ENCODE measurements around the gene GADD45B. TPM values are rescaled to one million over a fixed set of nuclear protein-coding genes. Genes with fewer than 3 reads are reported as not detected.
"Not testable (repeated sequence)": the region's sequence is repeated elsewhere in the genome, so short reads cannot be mapped to it uniquely, and the experiment has no call there.

The GADD45B gene
- total and polyA plus RNA-seq, 10 of the 15 experiments (the other 5 are each of a cell fraction or from before 2014, with no cell fraction given) = 2.4 to 180 (median 91.1) TPM

DNA sequence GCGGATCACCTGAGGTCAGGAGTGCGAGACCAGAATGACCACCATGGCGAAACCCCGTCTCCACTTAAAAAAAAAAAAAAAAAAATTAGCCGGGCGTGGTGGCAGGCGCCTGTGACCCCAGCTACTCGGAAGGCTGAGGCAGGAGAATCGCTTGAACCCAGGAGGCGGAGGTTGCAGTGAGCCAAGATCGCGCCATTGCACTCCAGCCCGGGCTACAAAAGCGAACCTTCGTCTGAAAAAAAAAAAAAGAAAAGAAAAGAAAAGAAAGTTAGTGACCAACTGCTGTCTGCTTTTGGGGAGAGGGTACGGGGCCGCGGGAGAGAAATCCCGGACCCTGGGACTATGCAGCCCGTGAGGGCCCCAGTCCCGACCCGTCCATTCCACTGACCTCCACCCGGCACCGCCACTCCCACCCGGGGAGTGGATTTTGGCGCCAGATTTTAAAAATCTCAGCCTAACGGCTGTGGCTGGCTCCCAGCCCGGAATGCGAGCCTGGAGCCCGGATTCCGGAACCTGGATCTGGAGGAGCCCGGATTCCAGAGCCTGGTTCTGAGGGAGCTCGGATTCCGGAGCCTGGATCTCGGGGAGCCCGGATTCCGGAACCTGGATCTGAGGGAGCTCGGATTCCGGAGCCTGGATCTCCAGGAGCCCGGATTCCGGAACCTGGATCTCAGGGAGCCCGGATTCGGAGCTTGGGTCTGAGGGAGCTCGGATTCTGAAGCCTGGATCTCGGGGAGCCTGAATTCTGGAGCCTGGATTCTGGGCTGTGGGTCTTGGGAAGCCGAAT is 13.1 kb upstream of the GADD45B start:
- Histone ChIP-seq H2AFZ (ENCODE audit: control insufficient read depth, low read depth, low read length) (no peak overlapping the region), H3K27ac (ENCODE audit: control insufficient read depth, insufficient read depth) (peak overlapping the region; percentile 68), H3K9me3 (replicated peaks; ENCODE audit: control insufficient read depth, insufficient read depth, low read length) (no peaks in the 10 kb centered on the region), H3K4me1 (ENCODE audit: control insufficient read depth, insufficient read depth, low read length) (no peaks in the 10 kb centered on the region; the same call in 1 of the 2 replicates), H3K79me2 (ENCODE audit: control insufficient read depth, insufficient read depth, low read length) (no peaks in the 10 kb centered on the region), H3K4me3 (peak overlapping the region; percentile 88), H3K4me2 (ENCODE audit: control insufficient read depth, insufficient read depth) (peak overlapping the region; percentile 93), H3K36me3 (ENCODE audit: control insufficient read depth in 2 of 2, insufficient read depth in 2 of 2, low read length in 1 of 2) (no peaks in the 10 kb centered on the region), H3K9ac (ENCODE audit: control insufficient read depth, insufficient read depth, low read length) (peak overlapping the region; percentile 78), H3K27me3 (replicated peaks in 1 of 2; ENCODE audit: control insufficient read depth in 2 of 2, insufficient read depth in 2 of 2, low read length in 1 of 2) (no peaks in the 10 kb centered on the region), H4K20me1 (ENCODE audit: control insufficient read depth, insufficient read depth) (no peaks in the 10 kb centered on the region)
- ChIA-PET RAD21 (ENCODE audit: unreplicated experiment) (interaction anchor here (0.7 to 1.7 kb wide), 2 partner anchors 10 to 13 kb away, joined by 3 to 7 read pairs; partner anchors contain the start of gene GADD45B), POLR2A (interaction anchor here (0.6 to 1.4 kb wide), 2 partner anchors 13 to 160 kb away, joined by 3 read pairs; partner anchors contain the start of gene GADD45B), CTCF (interaction anchor here (0.6 to 1.4 kb wide), 3 partner anchors 13 to 190 kb away, joined by 3 to 4 read pairs (median 3); partner anchors contain the start of gene GADD45B), SMC1A (ENCODE audit: uncharacterized antibody, unreplicated experiment) (interaction anchor here (1.0 to 1.5 kb wide), 3 partner anchors 8 to 158 kb away, joined by 3 to 4 read pairs (median 4); partner anchors contain the start of gene GADD45B)
- intact Hi-C loops (cut with micrococcal nuclease; ENCODE audit: unreplicated experiment) (loop anchor here (10.0 kb wide), 1 partner anchor 282 kb away; the partner anchor contains the start of gene SLC39A3), in situ Hi-C loops (cut with MboI) (no loop called here)
- BruUV-seq (replicated peaks) = TSS peak; percentile 78
- ATAC-seq = no peak
- no peak for DNase-seq (ENCODE audit: low read depth, low spot score)
- TF ChIP-seq EED (IDR thresholded peaks at IDR 0.05; ENCODE audit: low read depth) = peak; percentile 72
- TF ChIP-seq, protein P1, sequence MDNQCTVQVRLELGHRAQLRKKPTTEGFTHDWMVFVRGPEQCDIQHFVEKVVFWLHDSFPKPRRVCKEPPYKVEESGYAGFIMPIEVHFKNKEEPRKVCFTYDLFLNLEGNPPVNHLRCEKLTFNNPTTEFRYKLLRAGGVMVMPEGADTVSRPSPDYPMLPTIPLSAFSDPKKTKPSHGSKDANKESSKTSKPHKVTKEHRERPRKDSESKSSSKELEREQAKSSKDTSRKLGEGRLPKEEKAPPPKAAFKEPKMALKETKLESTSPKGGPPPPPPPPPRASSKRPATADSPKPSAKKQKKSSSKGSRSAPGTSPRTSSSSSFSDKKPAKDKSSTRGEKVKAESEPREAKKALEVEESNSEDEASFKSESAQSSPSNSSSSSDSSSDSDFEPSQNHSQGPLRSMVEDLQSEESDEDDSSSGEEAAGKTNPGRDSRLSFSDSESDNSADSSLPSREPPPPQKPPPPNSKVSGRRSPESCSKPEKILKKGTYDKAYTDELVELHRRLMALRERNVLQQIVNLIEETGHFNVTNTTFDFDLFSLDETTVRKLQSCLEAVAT (IDR thresholded peaks at IDR 0.05) = 0 out of 2 replicates have a peak, but pooled peaks have one; percentile 52
- peak; percentile 26 to 35; a peak in 2 of 4 replicates for TF ChIP-seq IKZF2 (IDR thresholded peaks at IDR 0.05)
- TF ChIP-seq, protein P2, sequence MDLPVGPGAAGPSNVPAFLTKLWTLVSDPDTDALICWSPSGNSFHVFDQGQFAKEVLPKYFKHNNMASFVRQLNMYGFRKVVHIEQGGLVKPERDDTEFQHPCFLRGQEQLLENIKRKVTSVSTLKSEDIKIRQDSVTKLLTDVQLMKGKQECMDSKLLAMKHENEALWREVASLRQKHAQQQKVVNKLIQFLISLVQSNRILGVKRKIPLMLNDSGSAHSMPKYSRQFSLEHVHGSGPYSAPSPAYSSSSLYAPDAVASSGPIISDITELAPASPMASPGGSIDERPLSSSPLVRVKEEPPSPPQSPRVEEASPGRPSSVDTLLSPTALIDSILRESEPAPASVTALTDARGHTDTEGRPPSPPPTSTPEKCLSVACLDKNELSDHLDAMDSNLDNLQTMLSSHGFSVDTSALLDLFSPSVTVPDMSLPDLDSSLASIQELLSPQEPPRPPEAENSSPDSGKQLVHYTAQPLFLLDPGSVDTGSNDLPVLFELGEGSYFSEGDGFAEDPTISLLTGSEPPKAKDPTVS (IDR thresholded peaks at IDR 0.05; ENCODE audit: low read depth, low read length) = no peak
- TF ChIP-seq STAT3 (IDR thresholded peaks at IDR 0.05; ENCODE audit: low read depth, low read length) = no peak
- TF ChIP-seq ZNF622 (IDR thresholded peaks at IDR 0.05) = no peak
- TF ChIP-seq IKZF1 (conservative IDR thresholded peaks at IDR 0.05) = peak; percentile 13
- TF ChIP-seq SIX5 (IDR thresholded peaks at IDR 0.05; ENCODE audit: low read depth, low read length, severe bottlenecking) = no peak
- TF ChIP-seq SPI1 (IDR thresholded peaks at IDR 0.05; ENCODE audit: borderline replicate concordance, insufficient read depth, low read depth, low read length) = no peak
- no peak for FAIRE-seq
- 70% methylated on average over 41 of the region's 46 CpGs for WGBS (ENCODE audit: insufficient coverage, insufficient replicate concordance, low lambda C conversion rate, missing lambda C conversion rate)

DNA sequence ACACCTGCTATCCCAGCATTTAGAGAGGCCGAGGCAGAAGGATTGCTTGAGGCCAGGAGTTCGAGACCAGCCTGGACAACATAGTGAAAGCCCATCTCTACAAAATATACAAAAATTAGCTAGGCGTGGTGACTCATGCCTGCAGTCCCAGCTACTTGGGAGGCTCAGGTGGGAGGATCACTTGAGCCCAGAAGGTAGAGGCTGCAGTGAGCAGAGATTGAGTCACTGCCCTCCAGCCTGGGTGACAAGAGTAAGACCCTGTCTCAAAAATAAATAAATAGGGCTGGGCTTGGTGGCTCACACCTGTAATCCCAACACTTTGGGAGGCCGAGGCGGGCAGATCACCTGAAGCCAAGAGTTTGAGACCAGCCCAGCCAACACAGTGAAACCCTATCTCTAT is 12.2 kb upstream of the GADD45B start:
- H3K4me3 ChIP-seq; H3K4me1 ChIP-seq (ENCODE audit: control insufficient read depth, insufficient read depth, low read length); POLR2A ChIA-PET; H3K9ac ChIP-seq (ENCODE audit: control insufficient read depth, insufficient read depth, low read length); H3K4me2 ChIP-seq (ENCODE audit: control insufficient read depth, insufficient read depth); H4K20me1 ChIP-seq (ENCODE audit: control insufficient read depth, insufficient read depth); H3K36me3 ChIP-seq (ENCODE audit: control insufficient read depth in 2 of 2, insufficient read depth in 2 of 2, low read length in 1 of 2); FAIRE-seq; H3K9me3 ChIP-seq (replicated peaks; ENCODE audit: control insufficient read depth, insufficient read depth, low read length); BruUV-seq (replicated peaks); H3K27ac ChIP-seq (ENCODE audit: control insufficient read depth, insufficient read depth); H2AFZ ChIP-seq (ENCODE audit: control insufficient read depth, low read depth, low read length); in situ Hi-C loops (cut with MboI); ATAC-seq; H3K79me2 ChIP-seq (ENCODE audit: control insufficient read depth, insufficient read depth, low read length); H3K27me3 ChIP-seq (replicated peaks in 1 of 2; ENCODE audit: control insufficient read depth in 2 of 2, insufficient read depth in 2 of 2, low read length in 1 of 2); DNase-seq (ENCODE audit: low read depth, low spot score): not testable (repeated sequence)
- WGBS (ENCODE audit: insufficient coverage, insufficient replicate concordance, low lambda C conversion rate, missing lambda C conversion rate) = 75% methylated on average over 5 of the region's 5 CpGs
- intact Hi-C loops (cut with micrococcal nuclease; ENCODE audit: unreplicated experiment) = loop anchor here (10.0 kb wide), 1 partner anchor 281 kb away; the partner anchor contains the start of gene SLC39A3
- SMC1A ChIA-PET (ENCODE audit: uncharacterized antibody, unreplicated experiment) = interaction anchor here (0.9 to 1.5 kb wide), 2 partner anchors 9 to 157 kb away, joined by 3 read pairs; no protein-coding TSS in a partner anchor
- CTCF ChIA-PET = interaction anchor here (0.9 to 1.4 kb wide), 3 partner anchors 150 to 189 kb away, joined by 3 read pairs; no protein-coding TSS in a partner anchor
- RAD21 ChIA-PET (ENCODE audit: unreplicated experiment) = interaction anchor here (1.7 kb wide), 1 partner anchor 13 kb away, joined by 7 read pairs; the partner anchor contains the start of gene GADD45B
